Caco-2 (cell line): ENCODE data around the gene PDZD7. TPM values are rescaled to one million over a fixed set of nuclear protein-coding genes. Genes with fewer than 3 reads are reported as not detected.

Source experiments
- BruUV-seq: library from RNA; stranded (reverse); fragments of 400-500 nt; replicated peaks from 2 replicates; lab custom pipeline; 2021; lab: Mats Ljungman, UMichigan
- CTCF ChIA-PET: fragments of 300-600 bp; sonication (Branson Sonifier 250); formaldehyde crosslinking; loops from one replicate; lab custom pipeline; 2022; ENCODE audit warnings: antibody characterized with exemption; lab: Charles Lee
- POLR2A ChIA-PET: fragments of 300-600 bp; sonication (Branson Sonifier 250); formaldehyde crosslinking; loops from one replicate; lab custom pipeline; 2022; ENCODE audit warnings: antibody characterized with exemption; lab: Charles Lee
- DNase-seq, 2 experiments: peaks; one replicate each; pipeline versions ENCODE4 v3.0.0 to v3.0.0-alpha.2; 2020 to 2022
- H3K27me3 ChIP-seq: replicated peaks from 2 replicates; pipeline ENCODE4 v1.6.0; 2011; ENCODE audit warnings: low read length; ENCODE audit not compliant: control insufficient read depth, insufficient read depth
- H3K36me3 ChIP-seq: 2 replicates; pipeline ENCODE4 v1.5.1; 2011; ENCODE audit warnings: low read length; ENCODE audit not compliant: control insufficient read depth, insufficient read depth
- H3K4me1 ChIP-seq: fragments of 250-450 bp; sonication (Bioruptor Pico); 2 replicates; pipeline ENCODE4 v1.5.1; 2020; ENCODE audit warnings: mild to moderate bottlenecking
- H3K4me3 ChIP-seq: 2 replicates; pipeline ENCODE4 v1.5.1; 2011; ENCODE audit warnings: low read depth, mild to moderate bottlenecking, control low read depth, low read length
- H3K9me3 ChIP-seq: fragments of 250-450 bp; sonication (Bioruptor Pico); 2 replicates; pipeline ENCODE4 v1.5.1; 2020; ENCODE audit warnings: mild to moderate bottlenecking, moderate library complexity
- H3K27ac Mint-ChIP-seq: one replicate; pipeline ENCODE4 v1.8.0; 2022; ENCODE audit warnings: mixed read lengths; ENCODE audit not compliant: unreplicated experiment
- H3K27me3 Mint-ChIP-seq: one replicate; pipeline ENCODE4 v1.8.0; 2022; ENCODE audit warnings: mixed read lengths; ENCODE audit not compliant: insufficient read depth, unreplicated experiment
- H3K36me3 Mint-ChIP-seq: one replicate; pipeline ENCODE4 v1.8.0; 2022; ENCODE audit warnings: mild to moderate bottlenecking, mixed read lengths; ENCODE audit not compliant: insufficient read depth, unreplicated experiment
- H3K4me1 Mint-ChIP-seq: one replicate; pipeline ENCODE4 v1.8.0; 2022; ENCODE audit warnings: low read depth, mixed read lengths; ENCODE audit not compliant: unreplicated experiment
- H3K4me3 Mint-ChIP-seq: one replicate; pipeline ENCODE4 v1.8.0; 2022; ENCODE audit warnings: mild to moderate bottlenecking, moderate library complexity, mixed read lengths; ENCODE audit not compliant: unreplicated experiment
- H3K9me3 Mint-ChIP-seq: one replicate; pipeline ENCODE4 v1.8.0; 2022; ENCODE audit warnings: mixed read lengths; ENCODE audit not compliant: unreplicated experiment
- intact Hi-C: fragments of 100-400 bp; cut with micrococcal nuclease; formaldehyde crosslinking; loops from one replicate; pipeline ENCODE4 v1.10.0; 2022; ENCODE audit not compliant: unreplicated experiment
- total RNA-seq: library from RNA; stranded (reverse); gene quantifications from 2 replicates; pipeline ENCODE4 v1.2.3, GENCODE V29; 2022
- TF ChIP-seq, protein P1 (sequence below), 2 experiments: fragments of 200-600 bp in 1 of 2; IDR thresholded peaks; 1 replicate in 1 of 2; 2 replicates in 1 of 2; pipeline versions ENCODE4 v1.5.1 to v1.8.0; 2011 to 2022; ENCODE audit warnings: antibody characterized with exemption in 1 of 2, control low read depth in 1 of 2, inconsistent platforms in 1 of 2, low read depth in 1 of 2, low read length in 1 of 2, mild to moderate bottlenecking in 1 of 2, moderate library complexity in 1 of 2; ENCODE audit not compliant: insufficient read depth in 1 of 2, severe bottlenecking in 1 of 2, unreplicated experiment in 1 of 2

PDZD7 gene
- total RNA-seq, 1 experiment from 2014 or later, result 1.5 TPM

DNA sequence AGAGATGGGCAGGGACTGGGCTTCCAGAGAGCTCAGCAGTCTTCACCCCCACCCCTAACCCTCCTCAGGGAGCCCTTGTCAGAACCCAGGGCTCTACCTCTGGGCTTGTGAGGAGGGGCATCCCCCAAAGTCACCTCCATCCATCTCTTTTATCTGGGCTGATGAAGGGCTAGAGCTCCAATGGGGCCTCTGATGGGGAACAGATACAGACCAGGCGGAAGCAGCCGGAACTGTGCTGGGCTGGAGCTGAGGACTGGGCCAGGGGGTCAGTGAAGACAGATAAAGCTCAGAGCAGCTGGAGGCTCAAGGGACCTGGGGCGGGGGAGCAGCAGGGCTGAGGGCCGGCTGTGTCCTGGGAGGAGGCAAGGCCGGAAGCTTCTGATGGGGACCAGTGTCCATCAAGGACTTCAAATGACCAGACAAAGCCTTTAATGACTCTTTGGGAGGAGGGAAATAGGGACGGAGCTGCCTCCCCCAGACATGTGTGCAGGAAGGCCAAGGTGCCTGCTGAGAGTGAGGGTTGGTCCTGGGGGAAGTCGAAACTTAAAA is 41.0 kb upstream of the PDZD7 start:
- Mint-ChIP-seq H3K4me1 (no peaks in the 10 kb centered on the region), H3K9me3 (no peaks in the 10 kb centered on the region), H3K27me3 (peaks cover 5% of the 10 kb centered on the region), H3K4me3 (no peak overlapping the region), H3K27ac (no peak overlapping the region), H3K36me3 (peaks cover 10% of the 10 kb centered on the region)
- no TSS peak for BruUV-seq
- DNase-seq, result no peak
- Histone ChIP-seq H3K4me3 (no peak overlapping the region), H3K4me1 (no peaks in the 10 kb centered on the region), H3K27me3 (no peaks in the 10 kb centered on the region), H3K9me3 (no peaks in the 10 kb centered on the region), H3K36me3 (no peaks in the 10 kb centered on the region)
- ChIA-PET POLR2A (no interaction called here), CTCF (interaction anchor here (0.5 to 1.7 kb wide), 3 partner anchors 11 to 70 kb away, joined by 3 to 6 read pairs (median 6); no protein-coding TSS in a partner anchor)
- TF ChIP-seq, protein P1, sequence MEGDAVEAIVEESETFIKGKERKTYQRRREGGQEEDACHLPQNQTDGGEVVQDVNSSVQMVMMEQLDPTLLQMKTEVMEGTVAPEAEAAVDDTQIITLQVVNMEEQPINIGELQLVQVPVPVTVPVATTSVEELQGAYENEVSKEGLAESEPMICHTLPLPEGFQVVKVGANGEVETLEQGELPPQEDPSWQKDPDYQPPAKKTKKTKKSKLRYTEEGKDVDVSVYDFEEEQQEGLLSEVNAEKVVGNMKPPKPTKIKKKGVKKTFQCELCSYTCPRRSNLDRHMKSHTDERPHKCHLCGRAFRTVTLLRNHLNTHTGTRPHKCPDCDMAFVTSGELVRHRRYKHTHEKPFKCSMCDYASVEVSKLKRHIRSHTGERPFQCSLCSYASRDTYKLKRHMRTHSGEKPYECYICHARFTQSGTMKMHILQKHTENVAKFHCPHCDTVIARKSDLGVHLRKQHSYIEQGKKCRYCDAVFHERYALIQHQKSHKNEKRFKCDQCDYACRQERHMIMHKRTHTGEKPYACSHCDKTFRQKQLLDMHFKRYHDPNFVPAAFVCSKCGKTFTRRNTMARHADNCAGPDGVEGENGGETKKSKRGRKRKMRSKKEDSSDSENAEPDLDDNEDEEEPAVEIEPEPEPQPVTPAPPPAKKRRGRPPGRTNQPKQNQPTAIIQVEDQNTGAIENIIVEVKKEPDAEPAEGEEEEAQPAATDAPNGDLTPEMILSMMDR (IDR thresholded peaks at IDR 0.05; ENCODE audit: insufficient read depth in 1 of 2, low read depth in 1 of 2, low read length in 1 of 2, severe bottlenecking in 1 of 2, unreplicated experiment in 1 of 2), result no peak
- intact Hi-C loops, result no loop called here

DNA sequence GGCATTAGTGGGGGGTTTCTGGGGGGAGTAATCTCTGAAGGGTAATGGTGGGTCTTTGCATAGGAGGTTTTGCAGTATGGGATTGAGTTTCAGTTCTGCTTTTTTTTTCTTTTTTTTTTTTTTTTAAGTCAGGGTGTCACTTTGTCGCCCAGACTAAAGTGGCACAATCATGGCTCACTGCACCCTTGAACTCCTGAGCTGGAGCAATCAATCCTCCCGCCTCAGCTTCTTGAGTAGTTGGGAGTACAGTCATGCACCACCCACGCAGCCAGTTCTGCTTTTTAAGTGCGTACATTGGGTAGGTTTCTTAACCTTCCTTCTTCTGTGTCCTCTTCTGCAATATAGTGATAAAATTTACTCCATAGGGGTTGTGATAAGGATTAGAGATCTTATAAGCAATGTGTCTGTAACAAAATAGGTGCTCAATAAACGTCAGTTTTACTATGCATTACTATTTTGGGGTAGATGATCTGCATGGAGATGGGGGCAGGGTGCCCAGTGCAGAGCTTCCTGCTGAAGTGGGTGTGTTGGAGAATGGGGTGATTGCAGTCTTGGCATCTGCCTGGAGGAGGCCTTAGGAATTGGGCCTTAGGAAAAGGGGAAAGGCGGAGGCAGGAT is 40.4 kb upstream of the PDZD7 start:
- Histone ChIP-seq H3K4me1 (no peaks in the 10 kb centered on the region), H3K4me3 (no peak overlapping the region), H3K9me3 (no peaks in the 10 kb centered on the region), H3K36me3 (no peaks in the 10 kb centered on the region), H3K27me3 (no peaks in the 10 kb centered on the region)
- Mint-ChIP-seq H3K9me3 (no peaks in the 10 kb centered on the region), H3K4me1 (no peaks in the 10 kb centered on the region), H3K4me3 (no peak overlapping the region), H3K27me3 (peaks cover 5% of the 10 kb centered on the region), H3K36me3 (peaks cover 14% of the 10 kb centered on the region), H3K27ac (no peak overlapping the region)
- intact Hi-C loops, result no loop called here
- ChIA-PET CTCF (interaction anchor here (0.5 to 1.7 kb wide), 3 partner anchors 10 to 71 kb away, joined by 3 to 6 read pairs (median 6); no protein-coding TSS in a partner anchor), POLR2A (no interaction called here)
- BruUV-seq, result no TSS peak
- TF ChIP-seq, protein P1 (IDR thresholded peaks at IDR 0.05; ENCODE audit: insufficient read depth in 1 of 2, low read depth in 1 of 2, low read length in 1 of 2, severe bottlenecking in 1 of 2, unreplicated experiment in 1 of 2), result no peak
- DNase-seq, result no peak

DNA sequence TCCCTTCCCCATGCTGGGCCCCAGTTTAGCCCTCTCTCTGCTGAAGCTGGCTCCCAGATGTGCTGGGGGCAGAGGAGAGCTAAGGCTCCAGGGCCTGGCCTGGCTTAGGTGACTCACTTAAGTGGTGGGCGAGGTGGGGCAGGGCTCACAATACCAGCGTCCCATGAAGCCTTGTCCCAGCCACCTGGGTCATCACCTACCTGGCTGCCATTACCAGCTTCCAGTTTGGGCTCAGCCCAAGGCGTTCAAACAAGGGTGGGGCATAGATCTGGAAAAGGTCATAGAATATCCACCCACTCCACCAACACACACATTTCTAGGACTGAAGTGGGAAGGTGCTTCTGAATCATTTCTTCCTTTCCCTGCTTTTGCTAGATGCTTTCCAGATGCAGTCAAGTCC is 39.2 kb upstream of the PDZD7 start:
- ChIA-PET POLR2A (interaction anchor here (0.6 kb wide), 1 partner anchor 9 kb away, joined by 5 read pairs; no protein-coding TSS in a partner anchor), CTCF (interaction anchor here (1.1 to 1.2 kb wide), 2 partner anchors 12 to 72 kb away, joined by 3 to 6 read pairs; no protein-coding TSS in a partner anchor)
- Histone ChIP-seq H3K27me3 (no peaks in the 10 kb centered on the region), H3K4me3 (no peak overlapping the region), H3K9me3 (no peaks in the 10 kb centered on the region), H3K36me3 (no peaks in the 10 kb centered on the region), H3K4me1 (peaks cover 7% of the 10 kb centered on the region)
- H3K4me1 Mint-ChIP-seq, result peaks cover 4% of the 10 kb centered on the region
- peaks cover 20% of the 10 kb centered on the region for H3K36me3 Mint-ChIP-seq
- H3K27me3 Mint-ChIP-seq, result peaks cover 5% of the 10 kb centered on the region
- intact Hi-C loops, result no loop called here
- TF ChIP-seq, protein P1 (IDR thresholded peaks at IDR 0.05; ENCODE audit: insufficient read depth in 1 of 2, low read depth in 1 of 2, low read length in 1 of 2, severe bottlenecking in 1 of 2, unreplicated experiment in 1 of 2), result no peak
- H3K9me3 Mint-ChIP-seq, result no peaks in the 10 kb centered on the region
- DNase-seq, result no peak
- no TSS peak for BruUV-seq
- no peak overlapping the region for H3K27ac Mint-ChIP-seq
- H3K4me3 Mint-ChIP-seq, result no peak overlapping the region
